ENCODE results near the gene ACSL4.

Gene ACSL4

DNA sequence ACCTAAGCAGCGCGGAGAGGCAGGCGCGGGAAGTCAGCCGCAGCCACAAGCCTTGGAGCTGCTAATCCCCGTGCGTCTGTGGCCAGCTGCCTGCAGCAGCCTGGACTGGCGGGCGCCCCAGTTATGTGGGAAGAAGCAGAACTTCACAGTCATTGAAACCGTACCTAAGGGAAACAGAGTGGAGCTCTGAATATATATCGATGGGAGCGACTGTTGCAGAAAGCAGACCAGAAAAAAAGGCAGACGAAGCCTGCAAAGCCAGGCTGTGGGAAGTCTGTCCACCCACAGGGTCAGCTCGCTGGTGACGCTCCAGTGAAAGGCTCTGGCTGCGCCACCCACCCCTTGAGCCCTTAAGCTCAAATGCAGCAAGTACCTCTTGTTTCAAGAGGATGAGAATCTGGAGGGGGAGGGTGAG, 132.8 kb downstream of the ACSL4 start:
- Histone ChIP-seq H3K36me3 (ENCODE audit: insufficient read depth) (no peaks in the 10 kb centered on the region), H3K27ac (no peak overlapping the region), H3K9ac (no peak overlapping the region), H2AFZ (ENCODE audit: low read depth) (no peak overlapping the region), H3K27me3 (ENCODE audit: insufficient read depth, low read depth) (no peaks in the 10 kb centered on the region), H3K4me2 (no peak overlapping the region), H4K20me1 (ENCODE audit: insufficient read depth) (no peaks in the 10 kb centered on the region), H3K4me3 (IDR thresholded peaks at IDR 0.05; ENCODE audit: insufficient read depth, low read depth, low read length) (no peak overlapping the region), H3K79me2 (ENCODE audit: insufficient read depth, low read depth) (no peaks in the 10 kb centered on the region), H3K4me1 (ENCODE audit: low read depth, poor library complexity, severe bottlenecking) (no peaks in the 10 kb centered on the region)
- TF ChIP-seq, protein P1, sequence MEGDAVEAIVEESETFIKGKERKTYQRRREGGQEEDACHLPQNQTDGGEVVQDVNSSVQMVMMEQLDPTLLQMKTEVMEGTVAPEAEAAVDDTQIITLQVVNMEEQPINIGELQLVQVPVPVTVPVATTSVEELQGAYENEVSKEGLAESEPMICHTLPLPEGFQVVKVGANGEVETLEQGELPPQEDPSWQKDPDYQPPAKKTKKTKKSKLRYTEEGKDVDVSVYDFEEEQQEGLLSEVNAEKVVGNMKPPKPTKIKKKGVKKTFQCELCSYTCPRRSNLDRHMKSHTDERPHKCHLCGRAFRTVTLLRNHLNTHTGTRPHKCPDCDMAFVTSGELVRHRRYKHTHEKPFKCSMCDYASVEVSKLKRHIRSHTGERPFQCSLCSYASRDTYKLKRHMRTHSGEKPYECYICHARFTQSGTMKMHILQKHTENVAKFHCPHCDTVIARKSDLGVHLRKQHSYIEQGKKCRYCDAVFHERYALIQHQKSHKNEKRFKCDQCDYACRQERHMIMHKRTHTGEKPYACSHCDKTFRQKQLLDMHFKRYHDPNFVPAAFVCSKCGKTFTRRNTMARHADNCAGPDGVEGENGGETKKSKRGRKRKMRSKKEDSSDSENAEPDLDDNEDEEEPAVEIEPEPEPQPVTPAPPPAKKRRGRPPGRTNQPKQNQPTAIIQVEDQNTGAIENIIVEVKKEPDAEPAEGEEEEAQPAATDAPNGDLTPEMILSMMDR (conservative IDR thresholded peaks at IDR 0.05; ENCODE audit: low read depth, low read length) = no peak

DNA sequence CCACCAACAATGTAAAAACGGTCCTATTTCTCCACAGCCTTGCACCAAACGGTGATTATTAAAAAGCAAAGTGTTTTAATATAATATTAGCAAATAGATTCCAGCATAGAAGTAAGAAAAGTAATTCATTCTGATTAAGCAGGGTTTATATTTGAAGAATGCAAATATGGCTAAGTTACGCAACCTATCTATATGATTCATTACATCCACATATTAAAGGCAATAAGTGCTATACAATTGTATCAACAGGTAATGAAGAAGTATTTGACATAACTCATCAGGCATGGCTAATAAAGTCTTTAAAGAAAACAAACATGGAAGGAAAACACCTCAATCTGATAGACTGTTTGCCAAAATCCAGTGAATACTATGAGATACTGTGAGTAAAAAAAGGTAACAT, 137.0 kb downstream of the ACSL4 start:
- Histone ChIP-seq H3K79me2 (ENCODE audit: insufficient read depth, low read depth) (no peaks in the 10 kb centered on the region), H3K4me3 (IDR thresholded peaks at IDR 0.05; ENCODE audit: insufficient read depth, low read depth, low read length) (no peak overlapping the region), H3K36me3 (ENCODE audit: insufficient read depth) (no peaks in the 10 kb centered on the region), H2AFZ (ENCODE audit: low read depth) (no peak overlapping the region), H4K20me1 (ENCODE audit: insufficient read depth) (no peaks in the 10 kb centered on the region), H3K27ac (no peak overlapping the region), H3K9ac (no peak overlapping the region), H3K27me3 (ENCODE audit: insufficient read depth, low read depth) (no peaks in the 10 kb centered on the region), H3K4me1 (ENCODE audit: low read depth, poor library complexity, severe bottlenecking) (no peaks in the 10 kb centered on the region), H3K4me2 (no peak overlapping the region)
- TF ChIP-seq, protein P1 (conservative IDR thresholded peaks at IDR 0.05; ENCODE audit: low read depth, low read length) = no peak

All from KMS-11 (cell line).